Peyer's patch (tissue), 4 donors: ENCODE results near the gene RNF187.

Source experiments
- CTCF ChIP-seq, 6 experiments: fragments of 450-650 bp in 4 of 6; fragments of 200-600 bp in 2 of 6; sonication (generic) in 1 of 6; IDR thresholded peaks; one replicate each; pipeline ENCODE4 v1.5.1; 2017 to 2019; ENCODE audit warnings: antibody characterized with exemption in 6 of 6, mild to moderate bottlenecking in 3 of 6, moderate library complexity in 1 of 6
- POLR2A ChIP-seq, 2 donors: fragments of 450-650 bp; IDR thresholded peaks; one replicate each; pipeline ENCODE4 v1.5.1; 2017; ENCODE audit warnings: antibody characterized with exemption in 2 of 2, mild to moderate bottlenecking in 2 of 2, moderate library complexity in 2 of 2

GRCh38 chr1:228527596-228527995 is 40.4 kb downstream of the RNF187 start:
- TF ChIP-seq POLR2A (IDR thresholded peaks at IDR 0.05) (no peak), CTCF (IDR thresholded peaks at IDR 0.05) (no peak)
